ENCODE measurements around the gene HOXA3. TPM values are rescaled to one million over a fixed set of nuclear protein-coding genes. Genes with fewer than 3 reads are reported as not detected.

Gene HOXA3
- total and polyA plus RNA-seq, 5 donors from 2014 or later = 0.13 TPM; not detected in 4

DNA sequence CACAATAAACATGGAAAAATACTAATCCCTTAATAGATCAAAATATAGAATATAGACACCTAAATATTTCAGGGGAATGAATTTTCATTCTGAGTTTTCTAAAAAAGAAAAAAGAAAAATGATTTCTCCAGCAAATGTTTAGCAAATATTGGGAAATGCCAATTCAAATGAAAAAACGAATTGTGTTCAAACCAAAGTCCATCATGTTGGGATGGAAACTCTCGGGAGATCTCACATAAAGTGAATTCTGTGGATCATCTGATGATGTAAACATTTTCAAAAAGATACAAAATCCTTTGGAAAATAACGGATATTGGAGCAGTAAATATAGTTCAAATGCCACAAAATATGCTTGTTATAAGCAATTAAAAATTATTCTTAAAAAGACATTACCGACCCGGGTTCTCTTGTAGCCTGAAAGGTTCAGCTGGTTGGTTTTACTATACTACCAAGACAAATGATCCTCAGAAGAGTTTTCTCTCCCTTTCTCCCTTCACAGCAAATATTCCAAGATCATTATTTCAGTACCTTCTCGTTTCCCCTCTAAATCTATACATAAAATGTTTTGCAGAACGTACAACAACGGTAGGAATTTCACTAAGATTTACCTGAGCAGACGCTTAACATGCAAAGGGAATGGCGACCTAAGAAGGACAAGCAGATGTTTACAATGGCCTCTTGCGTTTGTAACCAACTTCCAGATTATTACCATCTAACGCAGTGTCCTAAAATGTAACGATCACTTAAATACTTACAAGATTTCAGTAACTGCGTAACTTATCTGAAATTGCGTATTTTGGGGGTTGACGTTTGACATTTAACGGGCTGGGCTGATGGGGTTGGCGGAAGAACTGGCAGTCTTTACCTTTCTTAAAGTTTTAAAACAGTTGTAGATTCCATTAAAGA is 45.0 kb upstream of the HOXA3 start:
- Mint-ChIP-seq H3K4me3 (peak overlapping the region in 2 of 4 donors; percentile 1 to 7), H3K27ac (no peak overlapping the region), H3K4me1 (peaks cover 4 to 51% (median 13%) of the 10 kb centered on the region in 4 donors), H3K36me3 (no peaks in the 10 kb centered on the region), H3K9me3 (peaks cover 0 to 13% (median 0%) of the 10 kb centered on the region in 7 donors), H3K27me3 (peaks cover 85% of the 10 kb centered on the region)
- peaks cover 39% of the 10 kb centered on the region for H3K4me1 ChIP-seq (ENCODE audit: control insufficient read depth, insufficient read depth, low read length, poor library complexity, severe bottlenecking)
- no peak overlapping the region for H3K27ac ChIP-seq (ENCODE audit: insufficient read depth, low read length, poor library complexity, severe bottlenecking)
- no peak overlapping the region for H3K4me3 ChIP-seq (ENCODE audit: low read depth, low read length)
- peaks cover 67% of the 10 kb centered on the region for H3K27me3 ChIP-seq (ENCODE audit: control insufficient read depth, insufficient read depth, low read length)
- no peak for ATAC-seq (ENCODE audit: low read depth in 2 of 2)
- H3K36me3 ChIP-seq (ENCODE audit: control insufficient read depth, insufficient read depth, low read length) = no peaks in the 10 kb centered on the region
- peaks cover 0 to 6% of the 10 kb centered on the region in 2 experiments for H3K9me3 ChIP-seq (ENCODE audit: control insufficient read depth in 2 of 2, low read length in 2 of 2)
- no peak for DNase-seq

DNA sequence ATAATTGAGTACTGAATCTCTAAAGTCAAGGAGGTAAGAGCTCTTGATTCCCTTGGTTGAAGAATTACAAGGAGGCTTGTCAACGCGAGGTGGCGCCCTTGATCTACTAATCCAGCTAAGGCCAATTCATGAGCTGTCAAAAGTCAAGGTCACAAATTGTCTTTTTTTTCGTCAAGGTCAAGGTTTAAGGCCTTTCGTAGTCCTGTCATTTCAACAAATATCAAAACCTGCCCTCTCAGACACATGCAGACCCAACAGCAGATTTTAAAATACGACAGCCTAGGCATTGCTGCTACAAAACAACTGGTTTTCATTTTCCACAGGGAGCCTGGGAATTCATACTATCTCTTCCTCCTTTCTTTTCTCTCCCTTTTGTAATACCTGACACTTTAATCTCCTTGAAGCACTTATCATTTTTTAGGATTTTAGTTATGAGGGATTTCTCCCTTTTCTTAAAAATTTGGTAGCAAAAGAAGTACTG is 43.9 kb upstream of the HOXA3 start:
- Mint-ChIP-seq H3K4me1 (peaks cover 4 to 49% (median 11%) of the 10 kb centered on the region in 4 donors), H3K4me3 (peak overlapping the region in 2 of 4 donors; percentile 22 to 70), H3K36me3 (no peaks in the 10 kb centered on the region), H3K9me3 (peaks cover 0 to 10% (median 0%) of the 10 kb centered on the region in 7 donors), H3K27ac (no peak overlapping the region), H3K27me3 (peaks cover 85% of the 10 kb centered on the region)
- Histone ChIP-seq H3K27ac (ENCODE audit: insufficient read depth, low read length, poor library complexity, severe bottlenecking) (no peak overlapping the region), H3K4me1 (ENCODE audit: control insufficient read depth, insufficient read depth, low read length, poor library complexity, severe bottlenecking) (peaks cover 37% of the 10 kb centered on the region), H3K9me3 (ENCODE audit: control insufficient read depth in 2 of 2, low read length in 2 of 2) (peaks cover 0 to 6% of the 10 kb centered on the region in 2 experiments), H3K36me3 (ENCODE audit: control insufficient read depth, insufficient read depth, low read length) (no peaks in the 10 kb centered on the region), H3K27me3 (ENCODE audit: control insufficient read depth, insufficient read depth, low read length) (peaks cover 66% of the 10 kb centered on the region), H3K4me3 (ENCODE audit: low read depth, low read length) (no peak overlapping the region)
- DNase-seq (peak; percentile 69 to 83 (median 75)), ATAC-seq (ENCODE audit: low read depth in 2 of 2) (peak; percentile 43 to 52)

DNA sequence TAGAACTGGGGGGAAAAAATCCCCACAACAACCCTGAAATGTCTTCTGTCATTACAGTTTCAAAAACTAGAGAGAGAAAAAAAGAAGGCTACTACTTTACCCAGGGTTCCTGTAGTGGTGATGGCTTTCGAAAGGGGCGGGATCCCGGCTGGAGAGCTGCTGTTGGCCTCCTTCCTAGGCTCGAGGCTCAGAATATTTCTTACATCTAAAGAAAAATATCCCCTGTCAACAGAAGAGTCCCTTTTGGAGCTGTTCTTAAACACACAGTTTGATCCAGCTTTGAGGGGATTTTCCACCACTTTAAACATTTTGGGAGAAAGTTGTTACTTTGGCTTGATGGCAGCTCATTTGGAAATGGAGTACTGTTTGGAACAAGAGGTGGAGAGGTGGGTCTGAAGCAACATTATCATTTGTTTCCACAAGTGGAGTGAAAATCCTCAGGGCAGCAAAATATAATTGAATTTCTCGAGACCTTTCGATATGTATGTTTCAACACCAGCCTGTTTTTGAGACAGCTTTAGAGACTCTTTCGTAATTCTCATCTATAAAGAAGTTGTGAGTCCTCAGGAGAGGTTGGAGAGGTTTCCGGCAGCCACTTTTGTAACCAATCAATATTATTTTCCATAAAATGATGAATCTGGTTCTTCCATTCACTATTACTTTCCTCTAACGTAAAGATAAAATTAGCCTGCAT is 42.5 kb upstream of the HOXA3 start:
- Mint-ChIP-seq H3K4me3 (peak overlapping the region in 2 of 4 donors; percentile 6 to 85), H3K27ac (no peak overlapping the region), H3K4me1 (peaks cover 4 to 47% (median 9%) of the 10 kb centered on the region in 4 donors), H3K27me3 (peaks cover 90% of the 10 kb centered on the region), H3K9me3 (peaks cover 0 to 5% (median 0%) of the 10 kb centered on the region in 7 donors), H3K36me3 (no peaks in the 10 kb centered on the region)
- peaks cover 0 to 6% of the 10 kb centered on the region in 2 experiments for H3K9me3 ChIP-seq (ENCODE audit: control insufficient read depth in 2 of 2, low read length in 2 of 2)
- ATAC-seq (ENCODE audit: low read depth in 2 of 2) (no peak), DNase-seq (no peak)
- no peaks in the 10 kb centered on the region for H3K36me3 ChIP-seq (ENCODE audit: control insufficient read depth, insufficient read depth, low read length)
- peaks cover 73% of the 10 kb centered on the region for H3K27me3 ChIP-seq (ENCODE audit: control insufficient read depth, insufficient read depth, low read length)
- peaks cover 26% of the 10 kb centered on the region for H3K4me1 ChIP-seq (ENCODE audit: control insufficient read depth, insufficient read depth, low read length, poor library complexity, severe bottlenecking)
- H3K27ac ChIP-seq (ENCODE audit: insufficient read depth, low read length, poor library complexity, severe bottlenecking) = no peak overlapping the region
- no peak overlapping the region for H3K4me3 ChIP-seq (ENCODE audit: low read depth, low read length)

DNA sequence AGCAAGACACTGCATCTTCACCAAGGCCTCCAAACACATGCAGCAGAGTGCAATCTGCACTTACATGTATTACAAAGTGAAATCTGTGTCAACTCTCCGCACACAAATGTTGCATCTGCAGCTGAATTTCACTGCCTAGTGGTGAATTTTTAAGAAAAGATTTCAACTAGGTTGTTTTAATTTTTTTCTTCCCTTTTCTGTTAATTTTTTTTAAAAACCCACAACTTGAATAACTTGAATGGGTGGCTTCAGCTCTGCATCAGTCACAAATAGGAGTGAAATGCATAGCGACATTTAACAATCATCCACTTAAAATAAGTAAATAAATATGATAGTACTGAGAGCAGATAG is 41.6 kb upstream of the HOXA3 start:
- Mint-ChIP-seq H3K4me3 (peak overlapping the region in 2 of 4 donors; percentile 6 to 65), H3K27ac (no peak overlapping the region), H3K9me3 (peaks cover 0 to 5% (median 0%) of the 10 kb centered on the region in 7 donors), H3K4me1 (peaks cover 4 to 53% (median 12%) of the 10 kb centered on the region in 4 donors), H3K36me3 (no peaks in the 10 kb centered on the region), H3K27me3 (peaks cover 95% of the 10 kb centered on the region)
- Histone ChIP-seq H3K9me3 (ENCODE audit: control insufficient read depth in 2 of 2, low read length in 2 of 2) (peaks cover 0 to 6% of the 10 kb centered on the region in 2 experiments), H3K4me1 (ENCODE audit: control insufficient read depth, insufficient read depth, low read length, poor library complexity, severe bottlenecking) (peaks cover 26% of the 10 kb centered on the region), H3K36me3 (ENCODE audit: control insufficient read depth, insufficient read depth, low read length) (no peaks in the 10 kb centered on the region), H3K4me3 (ENCODE audit: low read depth, low read length) (no peak overlapping the region), H3K27ac (ENCODE audit: insufficient read depth, low read length, poor library complexity, severe bottlenecking) (no peak overlapping the region), H3K27me3 (ENCODE audit: control insufficient read depth, insufficient read depth, low read length) (peaks cover 79% of the 10 kb centered on the region)
- no peak for ATAC-seq (ENCODE audit: low read depth in 2 of 2)
- DNase-seq = no peak

DNA sequence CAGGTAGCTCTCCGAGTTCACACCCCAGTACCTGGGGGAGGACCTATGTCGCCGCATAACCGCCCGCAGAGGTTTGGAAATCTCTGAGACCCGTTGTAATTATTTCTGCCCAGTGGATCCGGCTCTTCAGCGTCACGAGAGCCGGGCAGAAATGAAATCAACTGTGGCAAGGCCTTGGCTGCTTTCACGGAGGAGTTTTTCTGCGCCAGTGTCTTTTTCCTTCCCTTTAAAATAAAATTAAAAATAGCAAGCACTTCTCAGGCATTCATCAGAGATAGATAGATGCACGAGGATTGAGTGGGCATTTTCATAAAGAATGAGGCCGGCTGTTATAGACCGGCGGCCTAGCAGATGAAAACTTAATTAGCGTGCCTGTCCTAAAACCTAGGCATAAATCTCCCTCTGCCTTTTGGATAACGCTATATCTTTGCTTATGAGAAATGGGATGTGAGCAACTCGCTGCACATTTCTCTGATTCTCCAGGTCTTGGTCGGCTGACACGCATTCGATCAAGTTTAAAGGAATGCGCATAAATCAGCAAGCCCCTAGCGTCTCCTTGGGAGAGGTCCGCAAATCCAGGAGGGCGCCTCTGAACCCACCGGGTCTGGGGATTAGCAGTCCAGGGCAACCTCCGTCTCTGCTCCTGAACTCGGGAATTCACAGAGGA is 41.1 kb upstream of the HOXA3 start:
- DNase-seq = no peak
- ATAC-seq (ENCODE audit: low read depth in 2 of 2) = no peak
- Mint-ChIP-seq H3K4me3 (peak overlapping the region; percentile 6 to 61 (median 46)), H3K27me3 (peaks cover 95% of the 10 kb centered on the region), H3K27ac (no peak overlapping the region), H3K4me1 (peaks cover 8 to 53% (median 16%) of the 10 kb centered on the region in 4 donors), H3K36me3 (no peaks in the 10 kb centered on the region), H3K9me3 (peaks cover 0 to 6% (median 0%) of the 10 kb centered on the region in 7 donors)
- Histone ChIP-seq H3K27me3 (ENCODE audit: control insufficient read depth, insufficient read depth, low read length) (peaks cover 77% of the 10 kb centered on the region), H3K36me3 (ENCODE audit: control insufficient read depth, insufficient read depth, low read length) (no peaks in the 10 kb centered on the region), H3K4me1 (ENCODE audit: control insufficient read depth, insufficient read depth, low read length, poor library complexity, severe bottlenecking) (peaks cover 30% of the 10 kb centered on the region), H3K4me3 (ENCODE audit: low read depth, low read length) (no peak overlapping the region), H3K9me3 (ENCODE audit: control insufficient read depth in 2 of 2, low read length in 2 of 2) (peaks cover 0 to 6% of the 10 kb centered on the region in 2 experiments), H3K27ac (ENCODE audit: insufficient read depth, low read length, poor library complexity, severe bottlenecking) (no peak overlapping the region)

DNA sequence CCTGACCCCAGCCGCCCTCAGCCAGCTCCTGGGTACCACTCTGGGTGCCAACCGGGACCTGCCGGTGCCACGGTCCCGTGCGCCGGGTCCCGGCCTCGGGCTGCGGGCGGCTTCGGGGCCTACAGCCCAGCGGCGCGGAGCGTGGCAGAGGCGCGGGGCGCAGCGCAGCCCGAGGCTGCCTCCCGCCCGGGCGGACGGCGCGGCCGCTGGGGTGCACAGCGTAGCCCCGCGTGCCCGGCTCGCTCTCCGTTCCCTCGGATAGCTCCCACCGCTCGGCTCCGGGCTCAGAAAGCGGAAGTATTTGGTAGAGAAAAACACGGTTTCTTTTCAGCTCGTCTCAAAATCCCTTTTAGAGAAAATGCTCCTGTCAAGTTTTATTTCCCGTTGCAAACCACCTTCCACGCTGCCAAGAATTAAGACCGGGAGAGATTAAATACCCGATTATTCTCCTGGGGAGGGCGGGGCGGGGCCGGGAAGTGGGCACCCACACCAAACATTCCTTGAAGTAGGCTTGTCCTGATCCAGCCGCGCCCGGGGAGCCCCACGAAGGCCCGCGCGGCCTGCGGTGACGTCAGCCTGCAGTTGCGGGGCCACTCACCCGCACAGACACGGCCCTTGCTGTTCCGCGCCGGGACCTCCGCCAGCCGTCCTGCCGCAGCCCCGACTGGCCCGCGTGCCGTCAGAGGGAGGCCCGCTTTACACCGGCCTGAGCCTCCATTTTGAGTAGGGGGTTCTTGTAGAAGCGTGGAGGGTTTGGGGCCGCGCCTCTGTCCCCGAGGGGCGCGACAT is 40.4 kb upstream of the HOXA3 start:
- Histone ChIP-seq H3K36me3 (ENCODE audit: control insufficient read depth, insufficient read depth, low read length) (no peaks in the 10 kb centered on the region), H3K27ac (ENCODE audit: insufficient read depth, low read length, poor library complexity, severe bottlenecking) (no peak overlapping the region), H3K9me3 (ENCODE audit: control insufficient read depth in 2 of 2, low read length in 2 of 2) (peaks cover 0 to 4% of the 10 kb centered on the region in 2 experiments), H3K4me3 (ENCODE audit: low read depth, low read length) (no peak overlapping the region), H3K27me3 (ENCODE audit: control insufficient read depth, insufficient read depth, low read length) (peaks cover 73% of the 10 kb centered on the region), H3K4me1 (ENCODE audit: control insufficient read depth, insufficient read depth, low read length, poor library complexity, severe bottlenecking) (peaks cover 37% of the 10 kb centered on the region)
- ATAC-seq (ENCODE audit: low read depth in 2 of 2) (no peak), DNase-seq (no peak)
- no peak overlapping the region for H3K27ac Mint-ChIP-seq
- H3K36me3 Mint-ChIP-seq = no peaks in the 10 kb centered on the region
- peak overlapping the region; percentile 71 to 77 (median 74) for H3K4me3 Mint-ChIP-seq
- H3K27me3 Mint-ChIP-seq = peaks cover 95% of the 10 kb centered on the region
- peaks cover 9 to 53% (median 18%) of the 10 kb centered on the region in 4 donors for H3K4me1 Mint-ChIP-seq
- H3K9me3 Mint-ChIP-seq = peaks cover 0 to 6% (median 0%) of the 10 kb centered on the region in 7 donors
